Ovary (tissue), 3 donors: ENCODE results near the gene ABI1.

ENCODE experiments used
- CTCF ChIP-seq, 3 donors: fragments of 450-650 bp in 2 of 3; fragments of 200-600 bp in 1 of 3; IDR thresholded peaks; one replicate each; pipeline versions ENCODE4 v1.5.1 to v1.8.0; 2016 to 2022; ENCODE audit warnings: antibody characterized with exemption in 3 of 3, mild to moderate bottlenecking in 1 of 3
- EP300 ChIP-seq: sonication (generic); formaldehyde crosslinking; IDR thresholded peaks from one replicate; pipeline ENCODE4 v1.6.1; 2017; ENCODE audit warnings: antibody characterized with exemption
- donor health status: DM: no; HTN: no; CAD: no.

GRCh38 chr10:26854524-26854923, 6.2 kb downstream of the ABI1 start:
- no peak for TF ChIP-seq CTCF (IDR thresholded peaks at IDR 0.05)
- no peak for TF ChIP-seq EP300
